Stimulated activated CD8-positive, alpha-beta memory T cell treated with anti-CD3 and anti-CD28 coated beads, Interleukin-2, amount 100 ng/mL, for 48 hours (primary cell): Measurements from ENCODE around the gene APBB3.
"Not testable (repeated sequence)": the region's sequence is repeated elsewhere in the genome, so short reads cannot be mapped to it uniquely, and the experiment has no call there.

Experiments used
- DNase-seq, 2 donors: peaks; one replicate each; pipeline ENCODE4 v3.0.0-alpha.2; 2020; ENCODE audit warnings: low read depth in 2 of 2

The APBB3 gene

GRCh38 chr5:140564196-140565023, at the start of gene APBB3, which contains the start of gene SLC35A4:
Gene APBB3 (minus strand): TSS chr5:140564598. CDS start chr5:140564245, 353 bp downstream.
Gene SLC35A4 (plus strand): TSS chr5:140564828. CDS start chr5:140567170, 2,342 bp downstream.
- DNase-seq: peak; percentile 86 to 93

- no peak for DNase-seq
Observed at GRCh38 chr5:140611020-140611521, 46.7 kb upstream of the APBB3 start.

GRCh38 chr5:140609126-140609525, 44.7 kb upstream of the APBB3 start:
- no peak for DNase-seq

- no peak for DNase-seq
Observed at GRCh38 chr5:140608722-140609121, 44.3 kb upstream of the APBB3 start.

- no peak for DNase-seq
Observed at GRCh38 chr5:140607031-140607430, 42.6 kb upstream of the APBB3 start.

GRCh38 chr5:140605879-140606278, 41.5 kb upstream of the APBB3 start:
- no peak for DNase-seq

- no peak for DNase-seq
Observed at GRCh38 chr5:140603734-140604133, 39.3 kb upstream of the APBB3 start.

- DNase-seq: not testable (repeated sequence)
Observed at GRCh38 chr5:140603446-140603698, 39.0 kb upstream of the APBB3 start.

- DNase-seq: no peak
Observed at GRCh38 chr5:140602147-140602546, 37.7 kb upstream of the APBB3 start.

GRCh38 chr5:140600096-140600495, 35.7 kb upstream of the APBB3 start:
- DNase-seq: no peak

- no peak for DNase-seq
Observed at GRCh38 chr5:140598836-140599235, 34.4 kb upstream of the APBB3 start.

- DNase-seq: no peak
Observed at GRCh38 chr5:140596321-140596741, 31.9 kb upstream of the APBB3 start.

GRCh38 chr5:140595538-140596300, 31.3 kb upstream of the APBB3 start:
- no peak for DNase-seq

- DNase-seq: no peak
Observed at GRCh38 chr5:140594169-140594568, 29.8 kb upstream of the APBB3 start.

GRCh38 chr5:140593070-140593469, 28.7 kb upstream of the APBB3 start:
- DNase-seq: not testable (repeated sequence)

GRCh38 chr5:140591747-140592372, 27.5 kb upstream of the APBB3 start:
- DNase-seq: no peak

GRCh38 chr5:140590861-140591260, 26.5 kb upstream of the APBB3 start:
- no peak for DNase-seq

- DNase-seq: no peak
Observed at GRCh38 chr5:140588311-140589070, 24.1 kb upstream of the APBB3 start.

GRCh38 chr5:140587495-140587894, 23.1 kb upstream of the APBB3 start:
- no peak for DNase-seq

- DNase-seq: not testable (repeated sequence)
Observed at GRCh38 chr5:140579188-140579747, 14.9 kb upstream of the APBB3 start.

- no peak for DNase-seq
Observed at GRCh38 chr5:140576776-140577201, 12.4 kb upstream of the APBB3 start.
